ENCODE data around the gene PGPEP1.
"Not testable (repeated sequence)": the region's sequence is repeated elsewhere in the genome, so short reads cannot be mapped to it uniquely, and the experiment has no call there.

Gene PGPEP1

DNA sequence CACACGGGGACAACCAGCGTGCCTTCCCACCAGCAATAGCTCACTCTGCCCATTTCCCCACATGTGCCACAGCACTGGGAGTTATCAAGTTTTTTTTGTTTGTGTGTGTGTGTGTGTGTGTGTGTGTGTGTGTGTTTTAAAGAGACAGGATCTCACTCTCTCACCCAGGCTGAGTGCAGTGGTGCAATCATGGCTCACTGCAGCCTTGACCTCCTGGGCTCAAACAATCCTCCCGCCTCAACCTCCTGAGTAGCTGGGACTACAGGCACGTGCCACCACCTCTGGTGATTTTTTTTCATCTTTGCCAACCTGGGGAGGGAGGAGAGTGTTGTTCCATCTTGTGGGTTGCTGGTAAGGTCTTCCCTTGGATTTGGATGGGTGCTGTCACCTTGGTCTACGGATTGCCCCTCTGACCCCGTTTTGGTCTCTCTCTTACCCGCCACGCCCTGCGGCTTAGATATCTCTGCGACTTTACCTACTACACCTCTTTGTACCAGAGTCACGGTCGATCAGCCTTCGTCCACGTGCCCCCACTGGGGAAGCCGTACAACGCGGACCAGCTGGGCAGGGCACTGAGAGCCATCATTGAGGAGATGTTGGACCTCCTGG is 22.6 kb downstream of the PGPEP1 start:
- H3K4me3 ChIP-seq (replicated peaks in 1 of 2; ENCODE audit: low read depth in 2 of 2, low read length in 2 of 2): no peak overlapping the region
- peak in 1 of 2 donors; percentile 36 for DNase-seq (ENCODE audit: low read depth in 2 of 2)
- TF ChIP-seq CTCF (IDR thresholded peaks at IDR 0.05; ENCODE audit: low read depth, low read length): no peak

DNA sequence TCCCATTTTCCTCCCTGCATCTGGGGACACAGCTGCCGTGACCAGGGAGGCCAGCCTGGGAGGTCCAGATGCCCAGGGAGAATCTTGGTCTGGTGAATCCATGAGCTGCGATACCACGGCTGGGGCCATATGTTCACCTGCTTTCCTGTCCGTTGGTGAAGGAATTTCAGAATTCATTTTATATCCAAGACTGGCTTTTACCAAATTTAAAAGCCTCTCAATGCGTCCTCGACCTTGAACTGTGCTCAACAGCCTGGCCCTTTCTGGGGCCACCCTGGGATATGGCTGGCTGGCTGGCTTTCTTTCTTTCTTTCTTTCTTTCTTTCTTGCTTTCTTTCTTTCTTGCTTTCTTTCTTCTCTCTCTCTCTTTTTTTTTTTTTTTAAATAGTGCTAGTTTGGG is 23.4 kb downstream of the PGPEP1 start:
- no peak for DNase-seq (ENCODE audit: low read depth in 2 of 2)
- H3K4me3 ChIP-seq (replicated peaks in 1 of 2; ENCODE audit: low read depth in 2 of 2, low read length in 2 of 2): no peak overlapping the region
- no peak for TF ChIP-seq CTCF (IDR thresholded peaks at IDR 0.05; ENCODE audit: low read depth, low read length)

DNA sequence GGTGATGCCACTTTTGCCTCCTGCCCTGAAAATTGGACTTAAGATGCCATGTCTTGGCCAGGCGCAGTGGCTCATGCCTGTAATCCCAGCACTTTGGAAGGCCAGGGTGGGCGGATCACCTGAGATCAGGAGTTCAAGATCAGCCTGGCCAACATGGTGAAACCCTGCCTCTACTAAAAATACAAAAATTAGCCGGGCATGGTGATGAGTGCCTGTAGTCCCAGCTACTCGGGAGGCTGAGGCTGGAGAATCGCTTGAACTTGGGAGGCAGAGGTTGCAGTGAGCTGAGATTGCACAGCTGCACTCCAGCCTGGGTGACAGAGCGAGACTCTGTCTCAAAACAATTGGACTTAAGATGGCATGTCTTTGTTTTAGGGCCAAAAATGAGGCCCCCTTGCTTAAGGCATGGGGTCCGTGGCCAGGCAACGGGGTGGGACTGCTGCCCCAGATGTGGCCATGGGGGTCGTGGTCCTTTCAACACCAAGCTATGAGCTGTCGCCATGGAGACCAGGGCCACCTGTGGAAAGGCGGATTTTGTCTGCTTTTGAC is 24.0 kb downstream of the PGPEP1 start:
- not testable (repeated sequence) for DNase-seq (ENCODE audit: low read depth in 2 of 2); H3K4me3 ChIP-seq (replicated peaks in 1 of 2; ENCODE audit: low read depth in 2 of 2, low read length in 2 of 2)

- H3K4me3 ChIP-seq (replicated peaks in 1 of 2; ENCODE audit: low read depth in 2 of 2, low read length in 2 of 2): no peak overlapping the region
- TF ChIP-seq CTCF (IDR thresholded peaks at IDR 0.05; ENCODE audit: low read depth, low read length): no peak
- peak; percentile 99 for DNase-seq (ENCODE audit: low read depth in 2 of 2)
Observed at GRCh38 chr19:18364826-18365528, 24.6 kb downstream of the PGPEP1 start.

DNA sequence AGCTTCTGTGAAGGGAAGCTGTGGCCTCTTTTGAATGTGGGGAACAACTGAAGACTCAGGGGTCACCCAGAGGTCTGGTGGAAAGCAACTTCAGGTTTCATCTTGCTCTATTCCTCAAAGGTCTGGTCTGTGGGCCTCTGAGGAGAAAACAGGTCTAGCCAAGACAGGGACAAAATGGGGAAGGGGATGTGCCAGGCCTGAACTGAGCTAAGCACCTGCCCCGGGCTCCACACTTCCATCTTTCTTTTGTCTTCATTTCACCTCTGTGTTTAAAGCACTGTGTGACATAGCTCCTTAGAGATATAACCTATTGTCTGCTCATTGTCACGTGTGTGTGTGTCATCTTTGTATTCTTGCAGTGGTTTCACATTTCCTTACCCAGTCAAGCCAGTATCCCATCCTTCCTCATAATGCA is 25.6 kb downstream of the PGPEP1 start:
- H3K4me3 ChIP-seq (replicated peaks in 1 of 2; ENCODE audit: low read depth in 2 of 2, low read length in 2 of 2): no peak overlapping the region

DNA sequence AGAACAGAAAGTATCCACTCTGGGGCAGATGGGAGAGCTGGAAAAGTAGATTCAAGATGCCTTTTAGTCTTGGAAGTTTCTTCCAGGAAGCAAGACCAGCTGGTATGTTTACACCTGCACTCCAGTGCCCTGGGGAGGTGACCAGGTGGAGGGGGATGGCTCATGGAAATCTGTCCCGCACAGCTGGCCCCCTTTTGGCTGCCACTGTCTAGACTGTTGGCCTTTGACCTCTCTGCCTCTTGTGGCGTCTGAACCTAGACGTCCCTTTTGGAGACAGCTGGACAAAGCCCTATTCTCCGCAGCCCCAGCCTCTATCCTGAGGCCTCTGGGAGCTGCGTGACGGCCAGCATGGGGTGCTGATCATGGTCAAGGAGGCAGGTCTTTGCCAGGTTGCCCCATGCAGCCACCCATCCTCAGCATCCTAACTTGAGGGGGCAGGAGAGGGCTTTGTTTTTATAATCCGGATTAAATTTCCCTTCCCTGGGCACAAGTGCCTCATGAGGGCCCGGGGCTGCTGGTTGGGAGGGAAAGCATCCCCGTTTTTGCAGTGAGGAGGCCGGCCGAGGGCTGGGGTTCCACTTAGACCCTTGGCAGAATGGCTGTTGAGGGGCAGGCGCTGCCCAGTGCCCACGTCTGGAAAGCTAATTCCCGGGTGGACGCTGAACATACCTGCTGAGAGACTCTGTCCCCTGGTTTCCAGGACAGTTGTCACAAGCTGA is 28.3 kb downstream of the PGPEP1 start:
- DNase-seq (ENCODE audit: low read depth in 2 of 2): no peak
- TF ChIP-seq CTCF (IDR thresholded peaks at IDR 0.05; ENCODE audit: low read depth, low read length): no peak
- no peak overlapping the region for H3K4me3 ChIP-seq (replicated peaks in 1 of 2; ENCODE audit: low read depth in 2 of 2, low read length in 2 of 2)

More for the DNA sequence above, 25.6 kb downstream of the PGPEP1 start:
- DNase-seq (ENCODE audit: low read depth in 2 of 2): peak in 1 of 2 donors; percentile 77
- no peak for TF ChIP-seq CTCF (IDR thresholded peaks at IDR 0.05; ENCODE audit: low read depth, low read length)

GRCh38 chr19:18373407-18373891 is 33.1 kb downstream of the PGPEP1 start:
- H3K4me3 ChIP-seq (replicated peaks in 1 of 2; ENCODE audit: low read depth in 2 of 2, low read length in 2 of 2): no peak overlapping the region
- no peak for DNase-seq (ENCODE audit: low read depth in 2 of 2)
- TF ChIP-seq CTCF (IDR thresholded peaks at IDR 0.05; ENCODE audit: low read depth, low read length): no peak

Data from cardiac fibroblast (primary cell).